NK-92 (cell line): ENCODE measurements around the gene EPAS1.

Experiments
- DNase-seq: peaks from one replicate; lab custom pipeline; 2025; ENCODE audit not compliant: unreplicated experiment; lab: John Stamatoyannopoulos, UW

The EPAS1 gene

GRCh38 chr2:46361920-46362666 is 64.9 kb downstream of the EPAS1 start:
- DNase-seq: no peak

DNA sequence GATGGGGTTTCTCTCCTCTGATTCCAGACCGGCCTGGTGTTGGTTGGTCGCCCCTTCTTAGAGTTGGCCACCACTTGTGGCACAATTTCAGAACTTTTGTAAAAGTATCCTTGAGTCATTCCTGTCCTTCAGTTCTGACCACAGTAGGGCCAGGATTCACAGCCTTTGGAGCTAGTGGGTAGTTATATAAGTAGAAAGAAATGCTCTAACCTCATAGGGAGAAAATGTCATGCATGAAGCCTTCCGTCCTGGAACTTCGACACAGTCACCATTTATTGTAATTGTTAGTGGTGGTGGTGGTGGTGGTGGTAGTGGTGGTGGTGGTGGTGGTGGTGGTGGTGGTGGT is 65.4 kb downstream of the EPAS1 start:
- DNase-seq: no peak

DNA sequence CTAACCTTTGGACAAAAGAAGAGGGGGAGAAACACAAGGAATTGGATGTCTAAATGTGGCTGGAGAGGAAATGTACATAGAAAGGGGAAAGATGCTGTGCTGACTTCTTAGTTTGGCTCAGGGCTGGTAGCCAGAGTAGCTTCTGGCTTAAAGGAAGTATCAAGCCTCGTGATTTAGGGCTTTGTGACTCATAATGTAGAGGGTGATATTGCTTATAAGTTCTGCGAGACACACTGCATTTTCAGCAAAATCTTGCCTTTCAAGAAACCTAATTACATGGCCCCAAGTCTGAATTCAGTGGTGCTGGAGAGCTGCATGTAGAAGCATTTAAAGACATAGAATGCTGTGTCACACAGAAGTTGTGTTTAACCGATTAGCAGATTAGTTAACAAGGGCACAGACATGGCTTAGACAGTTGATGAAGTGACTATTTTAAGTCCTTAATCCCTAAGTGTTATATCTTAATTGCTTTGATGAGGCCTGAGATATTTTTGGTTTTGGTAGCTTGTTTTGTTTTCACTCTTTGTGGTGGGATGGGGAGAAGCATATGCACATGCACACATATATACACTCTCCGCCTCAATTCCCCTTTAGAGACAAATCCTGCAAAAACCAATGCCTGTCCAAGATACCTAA is 66.4 kb downstream of the EPAS1 start:
- DNase-seq: no peak

DNA sequence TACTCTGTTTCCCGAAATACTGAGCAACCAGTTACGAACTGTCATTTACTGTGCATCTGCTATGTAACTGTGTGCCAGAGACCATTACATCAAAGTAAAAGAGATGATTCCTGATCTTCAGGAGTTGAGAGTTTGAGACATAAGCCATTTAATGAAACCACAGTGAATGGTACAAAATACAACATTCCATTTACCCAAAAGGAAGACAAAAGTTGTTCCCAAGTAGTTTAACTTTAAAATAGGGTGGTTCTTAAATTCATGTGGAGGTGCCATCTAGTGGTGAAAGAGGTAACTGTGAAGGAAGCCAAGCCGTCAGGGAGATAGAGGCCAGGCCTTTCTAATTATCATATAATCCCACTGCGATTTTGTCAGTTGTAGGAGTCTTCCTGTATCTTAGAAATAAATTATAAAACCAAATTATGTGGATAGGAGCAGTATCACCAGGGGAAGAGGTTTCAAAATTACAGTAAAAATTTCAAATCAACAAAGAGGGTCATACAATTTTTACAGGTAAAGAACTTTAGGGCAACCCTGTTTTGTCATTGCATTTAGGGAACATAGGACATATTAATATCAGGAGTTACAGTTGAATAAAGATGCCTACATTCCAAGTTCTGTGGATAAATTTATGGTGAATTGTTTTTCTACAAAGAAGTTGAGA is 67.7 kb downstream of the EPAS1 start:
- DNase-seq: no peak

DNA sequence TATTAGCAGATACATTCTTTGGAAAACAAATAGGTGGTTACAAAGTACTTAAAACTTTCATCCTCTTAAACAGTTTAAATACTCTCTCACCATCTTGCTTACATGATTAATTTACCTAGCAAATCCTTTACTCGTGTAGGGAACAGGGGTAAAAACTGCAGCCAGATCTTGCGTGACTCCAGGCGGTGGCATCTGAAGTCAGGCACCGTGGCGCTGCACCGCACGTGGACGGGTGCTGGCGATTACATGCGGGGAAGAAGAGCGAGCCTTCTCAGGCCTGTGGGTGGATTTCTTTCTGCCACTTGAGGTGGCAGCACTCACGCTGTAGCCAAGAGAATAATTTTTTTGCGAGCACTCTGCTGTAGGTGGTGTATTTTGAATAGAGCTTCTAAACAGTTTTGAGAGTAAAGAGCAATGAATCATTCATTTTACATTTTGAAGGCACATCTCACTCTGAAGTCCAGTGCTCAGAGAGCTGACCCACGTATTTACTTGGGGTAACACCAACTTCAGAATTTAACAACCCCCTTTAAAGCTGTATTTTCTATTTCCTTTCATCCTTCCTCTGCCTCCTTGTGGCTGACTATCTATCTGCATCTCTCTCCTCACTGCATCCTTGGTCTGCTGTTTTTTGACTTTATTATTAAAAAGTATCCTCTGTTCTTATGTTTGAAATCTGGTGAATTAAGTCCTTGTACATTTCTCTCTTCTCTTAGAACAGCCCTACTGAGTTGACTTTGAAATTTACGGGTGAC is 68.9 kb downstream of the EPAS1 start:
- DNase-seq: no peak

DNA sequence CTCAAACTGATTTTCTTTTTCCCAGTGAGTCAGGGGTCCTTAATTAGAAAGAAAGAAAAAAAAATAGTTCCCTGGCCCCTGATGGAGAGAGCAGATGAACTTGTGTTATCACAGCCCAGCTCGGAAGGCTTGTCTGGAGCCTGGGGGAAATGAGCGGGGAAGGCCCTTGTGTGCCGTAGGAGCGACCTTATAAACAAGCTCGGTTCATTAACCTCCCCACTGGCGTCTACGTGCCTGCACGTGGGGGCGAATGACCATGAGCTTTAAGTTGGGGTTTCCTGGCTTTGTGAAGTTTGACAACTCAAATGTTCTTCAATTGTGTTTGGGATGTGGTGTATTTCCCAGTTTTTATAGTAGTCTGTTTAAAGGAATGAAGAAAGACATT is 69.5 kb downstream of the EPAS1 start:
- DNase-seq: no peak

DNA sequence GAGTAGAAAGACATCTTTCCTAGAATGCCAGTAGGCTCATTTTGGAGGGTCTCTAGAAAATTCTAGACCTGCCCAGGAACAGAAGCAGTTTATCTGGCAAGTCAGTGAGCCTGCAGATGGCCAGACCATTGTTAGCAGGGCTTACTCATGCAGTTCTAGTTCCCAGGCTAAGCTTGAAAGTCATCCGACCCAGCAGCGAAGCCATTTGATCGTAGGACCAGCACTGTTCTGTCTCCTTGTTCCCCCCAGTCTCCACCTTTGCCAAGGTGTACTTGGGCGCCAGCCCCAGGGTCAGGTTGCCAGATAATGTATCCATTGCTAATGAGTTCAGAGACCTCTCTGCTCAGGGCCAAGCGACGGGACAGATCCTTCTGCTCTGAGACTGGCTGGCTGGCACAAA is 70.1 kb downstream of the EPAS1 start:
- DNase-seq: no peak

DNA sequence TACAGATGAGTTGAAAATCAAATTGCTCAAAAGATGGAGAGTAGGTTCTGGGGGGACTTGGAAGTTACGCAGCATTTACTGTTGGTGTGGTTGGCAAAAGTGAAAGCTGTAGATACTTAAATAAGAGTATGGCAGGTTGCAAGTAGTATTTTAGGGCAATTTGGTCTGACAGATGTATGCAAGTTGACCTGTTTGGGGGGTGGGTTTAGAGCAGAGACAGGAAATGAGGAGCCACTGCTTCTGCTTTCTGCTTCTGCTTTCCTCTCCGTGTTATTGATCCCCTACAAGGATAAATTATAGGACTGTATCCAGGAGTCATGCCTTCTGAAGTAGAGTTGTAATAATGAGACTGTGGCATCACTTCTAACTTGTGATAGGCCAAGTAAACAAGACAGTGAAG is 71.2 kb downstream of the EPAS1 start:
- DNase-seq: no peak

- no peak for DNase-seq
Measured at GRCh38 chr2:46369783-46370182, 72.6 kb downstream of the EPAS1 start.

DNA sequence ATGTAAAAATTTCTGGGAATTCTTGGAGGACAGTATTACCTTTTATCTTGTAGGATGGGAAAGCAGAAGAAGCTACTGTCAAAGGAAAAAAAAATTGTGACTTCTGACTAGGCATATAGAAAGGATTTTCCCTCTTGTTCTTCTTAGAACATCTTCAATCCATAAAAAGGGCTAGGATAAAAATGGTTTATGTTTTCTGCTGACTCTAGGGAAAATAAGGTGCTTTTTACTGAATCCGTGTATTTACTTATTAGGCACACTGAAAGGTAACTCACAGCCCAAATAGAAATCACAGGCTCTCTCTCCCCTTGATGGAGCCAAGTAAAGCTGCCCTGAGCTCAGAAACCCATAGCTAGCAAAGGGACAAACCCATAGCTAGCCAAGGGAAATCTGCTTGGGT is 74.6 kb downstream of the EPAS1 start:
- DNase-seq: no peak

GRCh38 chr2:46372475-46372874 is 75.3 kb downstream of the EPAS1 start:
- DNase-seq: no peak

GRCh38 chr2:46373238-46373637 is 76.0 kb downstream of the EPAS1 start:
- DNase-seq: no peak

DNA sequence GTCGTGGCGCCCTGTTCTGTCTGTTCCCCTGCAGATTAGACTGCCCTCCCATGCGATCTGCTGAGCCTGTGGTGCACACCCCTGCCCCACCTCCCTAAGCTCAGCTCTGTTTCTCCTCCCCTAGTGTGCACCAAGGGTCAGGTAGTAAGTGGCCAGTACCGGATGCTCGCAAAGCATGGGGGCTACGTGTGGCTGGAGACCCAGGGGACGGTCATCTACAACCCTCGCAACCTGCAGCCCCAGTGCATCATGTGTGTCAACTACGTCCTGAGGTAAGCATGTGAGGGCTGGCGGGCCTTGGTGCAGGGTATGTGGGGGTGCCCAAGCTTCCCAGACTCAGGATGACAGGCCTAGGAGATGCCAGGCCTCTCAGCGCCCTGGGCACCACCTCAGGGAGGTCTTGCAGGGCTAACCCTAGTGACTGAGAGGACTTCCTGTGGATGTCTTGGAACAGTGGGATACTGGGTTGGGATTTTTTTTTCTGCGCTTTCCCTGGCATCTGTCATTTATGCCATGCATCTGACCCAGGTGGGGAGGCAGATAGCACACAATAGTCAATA is 78.4 kb downstream of the EPAS1 start:
- DNase-seq: no peak

DNA sequence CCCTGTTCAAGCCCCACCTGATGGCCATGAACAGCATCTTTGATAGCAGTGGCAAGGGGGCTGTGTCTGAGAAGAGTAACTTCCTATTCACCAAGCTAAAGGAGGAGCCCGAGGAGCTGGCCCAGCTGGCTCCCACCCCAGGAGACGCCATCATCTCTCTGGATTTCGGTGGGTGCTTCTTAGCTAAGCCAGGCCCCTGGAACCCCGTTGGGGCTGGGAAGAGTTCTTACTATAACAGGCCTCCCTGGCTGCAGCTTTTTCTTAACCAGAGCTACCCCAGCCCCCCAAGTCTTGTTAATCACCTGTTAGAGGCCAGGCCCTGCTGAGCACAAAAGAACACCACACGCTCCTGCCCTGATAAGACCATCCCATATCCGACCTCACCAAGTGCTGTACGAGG is 79.4 kb downstream of the EPAS1 start:
- no peak for DNase-seq

DNA sequence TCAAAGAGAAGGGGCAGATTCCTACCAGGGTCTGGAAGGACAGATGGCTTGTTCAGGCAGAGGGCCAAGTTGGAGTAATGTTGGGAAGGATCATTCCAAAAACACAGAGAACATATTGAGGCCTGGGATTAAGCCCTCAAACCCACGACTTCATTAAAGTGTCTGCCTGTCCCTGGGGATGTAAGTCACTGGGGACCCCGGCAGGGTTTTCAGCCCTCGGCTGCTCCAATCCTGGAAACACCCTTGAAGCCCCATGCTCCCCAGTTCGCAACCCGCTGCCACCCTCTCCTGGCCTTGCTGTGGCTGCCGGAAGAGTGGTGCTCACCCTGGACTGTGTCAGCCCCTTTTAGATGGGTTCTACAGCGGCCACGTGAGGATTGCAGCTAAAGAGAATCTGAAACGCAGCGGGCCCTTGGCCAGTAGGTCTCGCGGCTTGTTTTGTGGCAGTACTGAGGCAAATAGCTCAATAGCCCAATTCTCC is 79.9 kb downstream of the EPAS1 start:
- no peak for DNase-seq

DNA sequence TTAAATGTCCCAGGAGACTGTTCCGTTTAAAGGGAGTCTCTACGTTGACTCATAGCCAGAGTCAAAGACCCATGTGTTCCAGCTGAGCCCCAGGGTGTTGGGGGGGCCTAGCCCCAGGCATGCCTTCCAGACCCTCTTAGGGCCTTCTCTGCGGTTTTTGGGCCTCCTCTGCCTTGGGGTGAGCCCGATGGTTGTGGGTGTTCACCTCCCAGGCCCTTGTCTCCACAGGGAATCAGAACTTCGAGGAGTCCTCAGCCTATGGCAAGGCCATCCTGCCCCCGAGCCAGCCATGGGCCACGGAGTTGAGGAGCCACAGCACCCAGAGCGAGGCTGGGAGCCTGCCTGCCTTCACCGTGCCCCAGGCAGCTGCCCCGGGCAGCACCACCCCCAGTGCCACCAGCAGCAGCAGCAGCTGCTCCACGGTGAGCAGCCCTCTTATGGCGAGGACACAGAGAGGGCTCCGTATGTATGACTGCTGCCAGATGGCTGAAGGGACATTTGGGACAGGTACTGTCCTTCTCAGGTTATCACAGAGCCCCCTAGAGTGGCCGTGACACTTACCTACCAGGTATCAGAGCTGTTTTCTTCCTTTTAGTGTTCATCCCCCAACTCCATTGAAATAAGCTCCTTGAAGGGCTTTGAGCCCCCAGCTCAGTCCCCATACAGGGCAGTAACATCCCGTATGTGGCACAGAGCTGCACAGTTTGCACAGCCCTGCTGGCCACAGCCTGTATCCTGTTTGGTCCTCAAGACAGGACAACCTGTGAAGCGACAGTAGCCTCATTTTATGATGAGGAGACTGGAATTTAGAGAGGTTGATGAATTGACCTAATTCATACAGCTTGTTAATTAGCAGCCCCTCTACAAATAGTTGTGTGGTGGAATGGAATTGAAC is 80.7 kb downstream of the EPAS1 start:
- no peak for DNase-seq

GRCh38 chr2:46378616-46379015 is 81.4 kb downstream of the EPAS1 start:
- DNase-seq: no peak

DNA sequence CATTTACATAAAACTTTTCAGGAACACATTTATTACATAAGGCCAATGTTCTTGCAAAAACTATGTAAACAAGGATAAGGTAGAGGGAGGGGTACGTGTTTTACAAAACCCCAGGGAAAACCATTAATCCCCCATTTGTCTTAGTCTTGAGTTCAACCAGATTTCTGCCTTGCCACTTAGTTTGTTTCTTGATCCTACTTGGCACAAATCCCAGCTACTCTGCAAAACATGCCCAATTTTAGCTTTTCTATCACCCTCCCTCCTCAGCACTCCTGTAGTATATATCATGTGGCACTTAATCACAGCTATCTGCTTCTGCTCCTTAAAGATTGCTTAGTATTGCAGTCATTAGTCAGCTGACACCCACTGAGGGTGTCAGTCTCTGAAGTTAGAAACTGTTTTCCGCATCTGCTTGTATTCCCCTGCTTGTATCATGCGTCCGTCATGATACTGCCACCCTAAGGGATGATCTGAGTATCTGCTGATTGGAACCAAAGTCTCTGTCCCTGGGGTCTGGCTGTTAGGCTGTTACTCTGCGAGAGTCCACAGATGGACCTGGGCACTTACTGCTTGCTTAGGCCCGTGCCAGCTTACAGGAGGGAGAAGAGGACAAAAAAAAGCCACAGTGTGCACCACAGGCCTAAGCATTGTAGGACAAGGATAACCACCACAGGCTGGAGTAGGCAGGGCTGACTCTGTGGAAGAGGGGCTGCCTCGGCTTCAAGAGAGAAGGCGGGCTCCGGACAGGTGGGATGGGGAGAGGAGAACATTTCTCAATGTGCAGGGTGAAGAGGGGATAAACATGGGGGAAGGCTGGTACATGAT is 82.2 kb downstream of the EPAS1 start:
- DNase-seq: no peak
